ENCODE measurements around the gene OAS2.
A peak's percentile ranks its signal among the peaks of the same experiment; 100 is the strongest.

The OAS2 gene, protein sequence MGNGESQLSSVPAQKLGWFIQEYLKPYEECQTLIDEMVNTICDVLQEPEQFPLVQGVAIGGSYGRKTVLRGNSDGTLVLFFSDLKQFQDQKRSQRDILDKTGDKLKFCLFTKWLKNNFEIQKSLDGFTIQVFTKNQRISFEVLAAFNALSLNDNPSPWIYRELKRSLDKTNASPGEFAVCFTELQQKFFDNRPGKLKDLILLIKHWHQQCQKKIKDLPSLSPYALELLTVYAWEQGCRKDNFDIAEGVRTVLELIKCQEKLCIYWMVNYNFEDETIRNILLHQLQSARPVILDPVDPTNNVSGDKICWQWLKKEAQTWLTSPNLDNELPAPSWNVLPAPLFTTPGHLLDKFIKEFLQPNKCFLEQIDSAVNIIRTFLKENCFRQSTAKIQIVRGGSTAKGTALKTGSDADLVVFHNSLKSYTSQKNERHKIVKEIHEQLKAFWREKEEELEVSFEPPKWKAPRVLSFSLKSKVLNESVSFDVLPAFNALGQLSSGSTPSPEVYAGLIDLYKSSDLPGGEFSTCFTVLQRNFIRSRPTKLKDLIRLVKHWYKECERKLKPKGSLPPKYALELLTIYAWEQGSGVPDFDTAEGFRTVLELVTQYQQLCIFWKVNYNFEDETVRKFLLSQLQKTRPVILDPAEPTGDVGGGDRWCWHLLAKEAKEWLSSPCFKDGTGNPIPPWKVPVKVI

DNA sequence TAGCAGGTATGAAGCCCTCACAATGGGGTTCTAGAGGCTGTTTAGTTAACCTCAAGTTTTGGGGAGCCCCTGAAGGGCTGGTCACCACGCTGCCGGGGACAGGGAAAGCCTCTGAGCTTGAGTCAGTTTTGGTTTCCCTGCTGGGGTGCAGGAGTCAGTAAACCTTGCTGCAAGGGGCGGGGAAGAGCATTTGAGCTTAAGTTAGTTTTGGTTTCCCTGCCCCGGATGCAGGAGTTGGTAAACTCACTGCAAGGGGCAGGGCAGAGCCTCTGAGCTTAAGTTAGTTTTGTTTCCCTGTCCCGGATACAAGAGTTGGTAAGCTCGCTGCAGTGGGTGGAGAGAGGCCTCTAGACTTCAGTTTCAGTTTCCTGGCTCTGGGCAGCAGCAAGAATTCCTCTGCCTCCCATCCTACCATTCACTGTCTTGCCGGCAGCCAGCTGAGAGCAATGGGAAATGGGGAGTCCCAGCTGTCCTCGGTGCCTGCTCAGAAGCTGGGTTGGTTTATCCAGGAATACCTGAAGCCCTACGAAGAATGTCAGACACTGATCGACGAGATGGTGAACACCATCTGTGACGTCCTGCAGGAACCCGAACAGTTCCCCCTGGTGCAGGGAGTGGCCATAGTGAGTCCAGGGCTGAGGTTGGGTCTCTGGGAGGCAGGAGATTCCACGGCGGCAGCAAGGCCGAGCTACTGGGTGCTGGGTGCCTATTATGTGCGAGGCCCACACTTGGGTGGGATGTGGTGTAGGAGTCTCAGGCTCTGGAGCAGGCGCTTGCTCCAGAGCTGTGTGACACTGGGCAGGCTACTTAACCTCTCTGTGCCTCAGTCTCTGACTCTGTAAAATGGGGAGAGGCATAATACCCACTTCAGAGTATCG lies at the start of gene OAS2:
Gene OAS2 (plus strand): TSS at position 357 of the 878 bp plus-strand sequence. CDS start 90 bp downstream, at position 447.
- peak; percentile 53 to 87 (median 78) for DNase-seq

DNA sequence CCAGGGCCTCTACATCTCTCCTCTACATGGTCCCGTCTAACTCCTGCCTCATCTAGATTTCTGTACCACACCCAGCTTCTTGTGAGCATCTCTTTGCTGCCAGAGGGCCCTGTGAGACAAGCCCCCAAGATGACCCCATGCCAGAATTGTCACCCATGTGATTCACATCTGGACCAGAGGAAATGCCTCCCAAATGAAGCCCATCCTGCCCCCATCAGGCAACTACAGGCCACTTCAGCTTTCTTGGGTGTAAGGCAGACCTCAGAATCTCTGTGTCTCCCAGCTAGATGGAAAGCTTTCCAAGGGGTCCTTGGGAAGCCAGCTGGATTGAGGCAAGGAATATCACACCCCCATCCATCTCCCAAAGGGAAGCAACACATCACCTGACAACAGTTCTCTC lies 49.3 kb upstream of the OAS2 start:
- no peak for DNase-seq

DNA sequence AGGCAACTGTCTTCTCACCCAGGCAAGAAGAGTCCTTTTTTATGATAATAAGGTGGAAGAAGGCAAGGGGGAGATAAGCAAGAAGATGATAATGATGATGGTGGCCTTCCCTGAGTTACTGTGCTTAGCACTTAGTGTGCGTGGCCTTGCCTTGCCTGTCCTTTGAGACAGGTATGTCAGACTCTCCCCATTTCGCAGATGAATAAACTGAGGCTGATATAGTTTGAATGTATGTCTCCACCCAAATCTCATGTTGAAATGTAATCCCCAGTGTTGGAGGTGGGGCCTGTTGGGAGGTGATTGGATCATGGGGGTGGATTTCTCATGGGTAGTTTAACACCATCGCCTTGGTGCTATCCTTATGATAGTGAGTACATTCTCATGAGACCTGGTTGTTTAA lies 48.6 kb upstream of the OAS2 start:
- no peak for DNase-seq

DNA sequence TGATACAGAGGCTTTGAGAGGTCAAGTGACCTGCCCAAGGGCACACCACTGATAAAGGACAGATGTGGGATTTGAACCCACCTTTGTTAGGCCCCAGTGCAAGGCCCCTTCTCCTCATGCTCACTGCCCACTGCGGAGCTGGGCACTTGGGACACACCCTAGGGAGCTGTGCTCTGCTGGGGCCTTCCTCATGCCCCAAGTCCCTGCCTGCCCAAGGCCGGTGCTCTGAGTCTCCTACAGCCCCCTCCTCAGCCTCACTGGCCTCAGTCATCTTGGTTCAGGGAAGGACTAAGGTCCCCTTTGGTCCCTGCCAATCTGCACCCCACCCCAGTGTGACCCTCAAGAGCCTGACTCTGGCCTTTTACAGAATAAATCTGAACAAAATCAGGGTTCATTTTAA lies 48.0 kb upstream of the OAS2 start:
- DNase-seq, result no peak

DNA sequence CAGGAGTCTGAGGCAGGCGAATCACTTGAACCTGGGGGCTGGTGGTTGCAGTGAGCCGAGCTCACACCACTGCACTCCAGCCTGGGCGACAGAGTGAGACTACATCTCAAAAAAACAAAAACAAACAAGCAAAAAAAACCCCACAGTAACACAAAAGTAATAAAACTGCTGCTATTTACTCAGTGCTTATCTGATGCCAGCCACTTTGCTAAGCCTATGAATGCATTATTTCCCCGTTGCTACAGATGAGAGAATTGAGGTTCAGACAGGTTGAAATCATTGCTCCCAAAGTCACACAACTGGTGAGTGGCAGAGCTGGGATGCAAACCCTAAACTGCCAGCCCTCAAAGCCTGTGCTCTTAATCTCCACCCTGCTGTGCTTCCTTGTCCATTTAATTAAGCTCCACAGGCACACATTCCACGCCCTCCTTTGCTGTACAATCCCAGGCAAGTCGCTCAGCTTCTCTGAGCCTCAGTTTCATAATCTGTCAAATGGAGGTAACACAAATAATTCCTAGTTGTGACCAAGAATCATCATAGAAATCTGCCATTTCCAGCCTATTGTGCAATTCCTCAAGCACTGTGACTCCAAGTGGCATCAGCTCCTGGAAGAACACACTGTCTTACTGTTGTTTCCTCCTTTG lies 45.7 kb upstream of the OAS2 start:
- DNase-seq, result no peak

DNA sequence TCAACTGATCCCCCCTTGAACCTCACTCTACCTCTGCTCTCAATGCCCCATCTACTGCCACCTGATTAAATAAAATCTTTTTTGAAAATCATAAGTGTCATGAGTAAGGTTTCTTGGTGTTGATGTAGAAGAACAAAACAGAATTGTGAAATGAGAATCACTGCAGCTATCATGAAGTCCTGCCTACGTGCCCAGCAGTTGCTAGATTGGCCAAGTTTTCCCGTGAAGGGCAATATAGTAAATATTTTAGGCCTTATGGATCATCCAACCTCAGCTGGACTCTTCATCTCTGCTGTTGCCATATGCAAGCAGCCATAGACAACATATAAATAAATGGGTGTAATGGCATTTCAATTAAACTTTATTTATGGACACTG lies 45.2 kb upstream of the OAS2 start:
- DNase-seq, result no peak

DNA sequence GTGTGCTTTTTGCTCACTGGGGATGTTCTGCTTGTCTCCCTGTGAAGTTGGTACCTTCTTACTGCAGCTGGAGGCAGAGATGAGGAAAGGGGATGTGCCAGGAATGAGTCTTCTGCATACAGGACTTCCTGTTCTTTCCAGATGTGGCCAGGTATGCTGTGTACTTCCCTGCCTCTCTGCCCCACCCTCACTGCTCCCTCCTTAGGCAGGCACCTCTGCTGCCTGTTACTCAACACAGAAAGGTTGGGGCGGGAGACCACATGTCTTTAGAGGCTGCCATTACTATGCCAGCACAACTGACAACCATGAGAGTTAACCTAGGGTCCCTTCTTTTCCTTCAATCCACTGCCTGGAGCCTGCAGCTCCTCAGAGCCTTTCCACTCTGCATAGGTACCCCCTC lies 42.1 kb upstream of the OAS2 start:
- peak in 1 of 6 experiments; percentile 5 for DNase-seq

DNA sequence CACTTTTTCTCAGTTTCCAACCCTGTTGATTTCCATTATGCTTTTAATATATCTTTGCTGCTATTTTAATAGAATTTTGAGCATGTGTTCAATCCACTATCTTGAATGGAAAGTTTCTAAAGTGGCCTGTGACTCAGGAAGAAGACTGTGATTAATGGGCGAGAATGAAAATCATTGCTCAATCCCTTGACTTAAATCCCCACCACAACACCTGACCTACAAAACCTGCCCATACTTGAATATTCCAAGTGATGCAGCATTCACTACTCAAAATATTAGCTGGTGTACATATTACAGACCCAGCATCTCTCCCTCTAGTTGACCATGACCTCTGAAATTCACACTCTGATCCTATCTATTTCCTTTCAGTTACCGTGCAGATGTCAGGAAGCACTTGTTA lies 41.4 kb upstream of the OAS2 start:
- no peak for DNase-seq

DNA sequence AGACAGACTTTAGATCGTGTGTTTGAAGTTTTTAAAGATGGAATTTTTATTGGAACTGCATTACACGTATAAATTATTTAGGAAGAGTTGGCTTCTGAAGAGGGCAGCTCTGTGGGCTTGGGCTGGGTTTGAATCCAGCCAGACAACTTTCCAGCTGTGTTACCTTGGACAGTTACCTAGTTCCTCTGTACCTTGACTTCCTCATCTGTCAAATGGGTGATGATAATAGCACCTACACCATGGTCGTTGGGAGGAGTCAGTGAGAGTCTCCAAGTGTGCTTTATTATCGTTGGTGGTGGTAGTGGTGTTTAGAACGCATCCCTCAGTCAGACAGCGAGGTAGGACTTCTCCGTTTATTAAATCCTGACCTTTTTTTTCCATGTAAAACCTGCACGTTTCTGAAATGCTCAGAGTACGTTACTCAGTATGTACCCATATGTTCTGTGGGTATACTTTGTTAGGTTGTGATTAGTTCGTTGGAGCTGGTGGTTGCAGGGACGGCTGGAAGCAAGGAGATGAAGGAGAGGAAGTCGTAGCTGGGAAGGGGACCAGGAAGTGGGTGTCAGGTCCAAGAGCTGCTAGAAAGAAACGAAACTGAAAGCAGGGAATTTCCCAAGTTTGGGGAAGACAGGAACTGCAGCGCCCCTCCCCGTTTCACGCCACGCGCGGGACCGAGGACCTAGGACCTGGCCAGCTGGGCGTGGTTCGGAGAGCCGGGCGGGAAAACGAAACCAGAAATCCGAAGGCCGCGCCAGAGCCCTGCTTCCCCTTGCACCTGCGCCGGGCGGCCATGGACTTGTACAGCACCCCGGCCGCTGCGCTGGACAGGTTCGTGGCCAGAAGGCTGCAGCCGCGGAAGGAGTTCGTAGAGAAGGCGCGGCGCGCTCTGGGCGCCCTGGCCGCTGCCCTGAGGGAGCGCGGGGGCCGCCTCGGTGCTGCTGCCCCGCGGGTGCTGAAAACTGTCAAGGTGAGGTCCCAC lies 40.3 kb upstream of the OAS2 start, which contains the start of gene OAS3:
Gene OAS3 (plus strand): TSS at position 734 of the 979 bp plus-strand sequence. CDS start 57 bp downstream, at position 791.
- peak; percentile 42 to 77 (median 48) for DNase-seq

DNA sequence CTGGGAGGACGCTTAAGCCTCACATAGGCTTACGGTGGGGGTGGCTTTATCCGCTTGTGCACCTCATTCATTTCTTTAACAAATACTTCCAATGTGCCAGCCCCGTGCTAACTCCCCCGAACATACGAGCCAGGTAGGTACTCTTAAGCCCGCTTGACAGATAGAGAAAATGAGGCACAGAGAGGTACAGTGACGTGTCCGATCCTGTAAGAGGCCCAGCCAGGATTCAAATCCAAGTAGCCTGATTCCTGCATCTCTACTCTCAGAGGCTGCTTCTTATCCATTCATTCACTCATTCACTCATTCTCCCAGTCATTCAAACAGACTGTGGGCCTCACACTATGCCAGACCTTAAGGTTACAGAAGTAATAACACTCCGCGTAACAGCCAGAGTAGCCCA lies 39.6 kb upstream of the OAS2 start:
- DNase-seq, result peak in 1 of 6 experiments; percentile 18

DNA sequence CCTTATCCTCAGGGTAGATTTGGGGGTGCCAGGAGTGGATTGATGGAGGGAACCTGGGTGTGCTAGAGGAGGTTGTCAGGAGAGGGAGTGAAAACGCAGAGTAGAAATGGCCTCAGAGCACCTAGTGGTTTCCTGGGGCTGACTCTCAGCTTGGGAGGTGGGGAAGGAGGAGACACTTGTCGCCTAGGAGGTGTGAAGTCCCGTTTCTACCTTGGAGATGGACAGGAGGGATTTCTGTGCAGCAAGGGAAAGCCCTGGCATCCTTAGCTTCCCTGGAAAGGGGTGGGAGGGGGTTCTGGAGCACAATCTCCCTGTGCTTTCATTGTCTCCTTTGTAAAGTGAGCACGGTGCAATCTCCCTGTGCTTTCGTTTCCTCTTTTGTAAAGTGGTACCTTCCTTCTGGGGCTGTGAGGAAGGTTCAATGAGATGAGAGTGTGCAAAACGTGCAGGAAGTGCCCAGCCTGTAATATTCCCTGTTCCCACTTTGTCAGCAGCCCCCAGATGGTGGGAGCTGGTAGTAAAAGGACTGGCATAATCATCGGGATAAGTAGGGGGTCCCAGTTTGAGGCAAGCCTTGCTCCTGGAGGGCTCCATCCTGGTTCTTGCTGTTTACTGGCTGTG lies 38.4 kb upstream of the OAS2 start:
- peak in 3 of 6 experiments; percentile 7 to 35 (median 27) for DNase-seq

DNA sequence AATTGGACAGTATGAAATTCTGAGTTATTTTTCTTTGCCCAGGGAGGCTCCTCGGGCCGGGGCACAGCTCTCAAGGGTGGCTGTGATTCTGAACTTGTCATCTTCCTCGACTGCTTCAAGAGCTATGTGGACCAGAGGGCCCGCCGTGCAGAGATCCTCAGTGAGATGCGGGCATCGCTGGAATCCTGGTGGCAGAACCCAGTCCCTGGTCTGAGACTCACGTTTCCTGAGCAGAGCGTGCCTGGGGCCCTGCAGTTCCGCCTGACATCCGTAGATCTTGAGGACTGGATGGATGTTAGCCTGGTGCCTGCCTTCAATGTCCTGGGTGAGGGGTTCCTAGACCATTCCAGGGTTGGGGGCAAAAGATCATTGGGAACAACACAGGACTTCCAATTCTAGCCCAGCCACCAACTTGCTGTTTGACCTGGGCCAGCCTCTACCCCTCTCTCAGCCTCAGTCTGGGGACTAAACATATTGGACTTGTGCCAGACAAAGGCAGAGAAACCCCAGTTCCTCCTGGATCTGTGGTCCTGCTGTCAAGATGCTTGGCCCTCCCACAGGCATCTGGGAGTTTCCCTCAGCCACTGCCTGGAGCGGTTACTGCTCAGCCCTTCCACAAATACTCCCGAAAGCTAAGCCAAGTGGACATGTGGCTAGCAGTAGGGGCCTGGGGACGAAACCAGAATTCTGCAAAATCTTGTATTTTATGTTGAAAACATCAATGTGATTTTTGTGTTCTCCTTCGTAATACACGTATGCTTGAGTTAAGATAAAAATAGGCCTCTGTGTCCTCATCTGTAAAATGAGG lies 36.6 kb upstream of the OAS2 start:
- no peak for DNase-seq

DNA sequence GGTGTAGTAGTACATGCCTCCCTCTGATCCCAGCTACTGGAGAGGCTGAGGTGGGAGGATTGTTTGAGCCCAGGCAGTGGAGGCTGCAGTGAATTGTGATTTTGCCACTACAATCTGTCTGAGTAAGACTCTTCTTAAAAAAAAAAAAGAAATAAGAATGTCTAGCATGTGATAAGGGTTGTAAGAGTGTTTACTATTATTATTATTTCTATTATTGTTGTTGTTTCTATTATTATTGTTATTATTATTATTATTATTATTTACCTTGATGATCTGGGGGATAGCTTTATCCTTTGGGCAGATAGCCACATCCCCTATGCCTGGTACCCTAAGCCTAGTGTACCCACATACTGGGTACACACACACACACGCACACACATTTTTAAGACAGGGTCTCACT lies 35.7 kb upstream of the OAS2 start:
- DNase-seq, result no peak

DNA sequence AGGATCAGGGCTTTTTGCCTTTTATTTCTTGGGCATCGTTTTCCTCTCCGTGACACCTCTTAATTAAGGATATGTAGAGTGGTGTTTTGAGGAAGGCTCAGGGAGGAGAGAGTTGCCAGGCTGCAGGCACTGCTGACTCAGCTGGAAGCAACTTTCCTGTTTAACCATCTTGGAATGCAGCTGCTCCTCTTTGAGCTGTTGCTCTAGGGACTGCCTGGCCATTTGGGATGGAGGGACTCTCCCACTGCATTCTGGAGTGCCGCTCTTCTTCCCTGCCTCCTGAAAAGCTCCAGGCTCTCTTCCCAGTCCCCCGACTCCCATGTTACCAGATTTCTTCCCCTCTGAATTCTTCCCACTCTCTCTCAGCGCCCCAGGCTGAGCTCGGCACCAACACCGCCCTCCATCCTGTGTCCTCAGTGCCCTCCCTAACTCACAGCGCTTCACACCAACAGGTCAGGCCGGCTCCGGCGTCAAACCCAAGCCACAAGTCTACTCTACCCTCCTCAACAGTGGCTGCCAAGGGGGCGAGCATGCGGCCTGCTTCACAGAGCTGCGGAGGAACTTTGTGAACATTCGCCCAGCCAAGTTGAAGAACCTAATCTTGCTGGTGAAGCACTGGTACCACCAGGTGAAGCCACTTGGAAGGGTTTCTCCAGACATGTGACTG lies 34.2 kb upstream of the OAS2 start:
- no peak for DNase-seq

DNA sequence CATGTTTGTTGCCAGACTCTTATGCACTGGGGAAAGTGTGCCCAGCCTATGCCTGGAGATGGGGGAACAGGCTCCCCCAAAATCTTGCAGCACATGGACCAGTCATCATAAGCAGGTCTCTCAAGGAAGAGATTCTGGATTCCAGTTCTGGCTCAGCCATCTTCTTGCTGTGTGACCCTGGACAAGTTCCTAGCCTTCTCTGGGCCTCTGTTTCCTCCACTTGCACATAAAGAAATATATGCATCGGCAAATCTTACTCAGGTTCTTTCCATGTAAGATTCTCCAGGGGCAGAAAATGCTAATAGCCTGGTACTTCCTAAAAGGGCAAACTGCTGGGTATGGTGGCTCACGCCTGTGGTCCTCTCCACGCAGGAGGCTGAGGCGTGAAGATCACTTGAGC lies 32.8 kb upstream of the OAS2 start:
- no peak for DNase-seq

DNA sequence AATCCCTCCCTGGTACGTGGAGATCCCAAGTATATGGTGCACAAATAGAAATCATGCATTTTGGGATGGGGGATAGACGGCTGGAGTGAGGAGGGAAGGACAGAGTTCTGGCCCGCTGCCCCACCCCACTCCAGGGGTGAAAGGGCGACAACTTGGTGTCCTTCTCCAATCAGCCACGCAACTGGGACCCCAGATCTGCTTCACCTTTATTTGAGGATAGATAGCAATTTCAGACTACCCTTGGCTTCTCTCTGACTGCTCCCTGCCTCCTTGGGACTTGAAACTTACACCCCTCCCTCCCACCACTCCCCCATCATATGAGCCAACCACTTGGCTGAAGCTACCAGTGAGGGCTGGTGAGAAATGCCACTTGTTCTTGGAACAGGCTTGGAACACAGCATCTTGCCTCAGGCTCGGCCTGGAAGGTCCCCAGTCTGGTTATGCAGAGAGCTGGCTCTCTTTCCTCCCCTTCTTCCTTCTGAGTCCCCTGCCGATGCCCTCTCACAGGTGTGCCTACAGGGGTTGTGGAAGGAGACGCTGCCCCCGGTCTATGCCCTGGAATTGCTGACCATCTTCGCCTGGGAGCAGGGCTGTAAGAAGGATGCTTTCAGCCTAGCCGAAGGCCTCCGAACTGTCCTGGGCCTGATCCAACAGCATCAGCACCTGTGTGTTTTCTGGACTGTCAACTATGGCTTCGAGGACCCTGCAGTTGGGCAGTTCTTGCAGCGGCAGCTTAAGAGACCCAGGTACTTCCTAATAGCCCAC lies 31.9 kb upstream of the OAS2 start:
- DNase-seq, result no peak

DNA sequence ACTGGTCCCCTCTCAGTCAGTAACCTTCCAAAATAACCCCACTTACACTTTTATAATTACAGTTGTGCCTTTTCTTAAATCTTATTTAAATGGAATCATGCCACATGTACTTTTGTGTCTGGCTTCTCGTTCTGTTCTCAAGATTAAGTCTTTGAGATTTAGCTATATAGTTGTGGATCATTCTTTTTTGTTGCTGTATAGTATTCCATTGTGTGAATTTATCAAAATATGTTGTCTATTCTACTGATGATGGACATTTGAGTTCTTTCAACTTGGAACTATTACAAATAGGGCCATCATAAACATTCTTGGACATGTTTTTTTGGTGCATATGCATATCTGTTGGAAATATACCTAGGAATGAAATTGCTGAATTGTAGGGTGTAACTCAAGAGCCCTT lies 31.0 kb upstream of the OAS2 start:
- DNase-seq, result no peak

DNA sequence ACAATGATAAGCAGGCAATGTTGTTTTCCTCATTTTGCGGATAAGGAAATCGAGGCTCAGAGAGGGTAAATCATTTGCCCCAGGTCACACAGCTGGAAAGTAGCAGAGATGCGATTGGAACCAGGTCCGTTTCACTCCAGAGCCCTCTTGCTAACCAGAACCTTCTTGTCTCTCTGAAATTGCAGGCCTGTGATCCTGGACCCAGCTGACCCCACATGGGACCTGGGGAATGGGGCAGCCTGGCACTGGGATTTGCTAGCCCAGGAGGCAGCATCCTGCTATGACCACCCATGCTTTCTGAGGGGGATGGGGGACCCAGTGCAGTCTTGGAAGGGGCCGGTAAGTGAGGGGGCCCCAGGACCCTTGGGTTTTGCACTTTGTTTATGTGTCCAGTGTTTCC lies 30.6 kb upstream of the OAS2 start:
- no peak for DNase-seq

DNA sequence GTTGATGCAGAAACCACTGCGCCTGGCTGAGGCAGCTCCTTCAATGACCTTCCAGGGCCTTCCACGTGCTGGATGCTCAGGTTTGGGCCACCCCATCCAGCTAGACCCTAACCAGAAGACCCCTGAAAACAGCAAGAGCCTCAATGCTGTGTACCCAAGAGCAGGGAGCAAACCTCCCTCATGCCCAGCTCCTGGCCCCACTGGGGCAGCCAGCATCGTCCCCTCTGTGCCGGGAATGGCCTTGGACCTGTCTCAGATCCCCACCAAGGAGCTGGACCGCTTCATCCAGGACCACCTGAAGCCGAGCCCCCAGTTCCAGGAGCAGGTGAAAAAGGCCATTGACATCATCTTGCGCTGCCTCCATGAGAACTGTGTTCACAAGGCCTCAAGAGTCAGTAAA lies 29.5 kb upstream of the OAS2 start:
- DNase-seq, result no peak

Measured in stimulated activated naive CD4-positive, alpha-beta T cell (primary cell).